WTC11 (cell line): ENCODE data around the gene ARHGAP25. TPM values are rescaled to one million over a fixed set of nuclear protein-coding genes. Genes with fewer than 3 reads are reported as not detected.

Experiments
- ATAC-seq: fragments of 200-7000 bp; cut with Tn5 transposase; 2 replicates; pipeline ENCODE4 v1.10.0; 2021; ENCODE audit warnings: mild to moderate bottlenecking, moderate library complexity
- CTCF ChIA-PET: fragments of 300-600 bp; sonication (Branson Sonifier 250); formaldehyde crosslinking; loops from one replicate; lab custom pipeline; 2021; ENCODE audit warnings: antibody characterized with exemption; lab: Charles Lee
- POLR2A ChIA-PET: fragments of 350-600 bp; sonication (Branson Sonifier 250); formaldehyde crosslinking; loops from one replicate; lab custom pipeline; 2021; ENCODE audit warnings: antibody characterized with exemption; lab: Charles Lee
- DNase-seq: peaks from one replicate; pipeline ENCODE4 v3.0.0; 2021; ENCODE audit warnings: low spot score
- H3K27ac Mint-ChIP-seq: 2 replicates; pipeline ENCODE4 v1.8.0; 2021; ENCODE audit warnings: mixed read lengths
- H3K27me3 Mint-ChIP-seq: 2 replicates; pipeline ENCODE4 v1.8.0; 2021; ENCODE audit warnings: low read depth, mild to moderate bottlenecking, moderate library complexity, mixed read lengths
- H3K36me3 Mint-ChIP-seq: 2 replicates; pipeline ENCODE4 v1.8.0; 2021; ENCODE audit warnings: mixed read lengths
- H3K4me1 Mint-ChIP-seq: 2 replicates; pipeline ENCODE4 v1.8.0; 2022; ENCODE audit warnings: mixed read lengths
- H3K4me3 Mint-ChIP-seq: 2 replicates; pipeline ENCODE4 v1.8.0; 2021; ENCODE audit warnings: mild to moderate bottlenecking, moderate library complexity, mixed read lengths
- H3K9me3 Mint-ChIP-seq: 2 replicates; pipeline ENCODE4 v1.8.0; 2021; ENCODE audit warnings: mixed read lengths
- E2F4 ChIP-seq: sonication (generic); formaldehyde crosslinking; IDR thresholded peaks from 2 replicates; pipeline ENCODE4 v1.8.1; 2022; ENCODE audit warnings: low read depth, mild to moderate bottlenecking, moderate library complexity, missing genetic modification reagents, borderline replicate concordance
- ETV6 ChIP-seq: sonication (generic); formaldehyde crosslinking; IDR thresholded peaks from 2 replicates; pipeline ENCODE4 v1.8.1; 2022; ENCODE audit warnings: mild to moderate bottlenecking, missing genetic modification reagents
- HMGXB4 ChIP-seq: sonication (generic); formaldehyde crosslinking; IDR thresholded peaks from 2 replicates; pipeline ENCODE4 v1.8.1; 2023; ENCODE audit warnings: mild to moderate bottlenecking, moderate library complexity, missing genetic modification reagents
- IRF1 ChIP-seq: sonication (generic); formaldehyde crosslinking; IDR thresholded peaks from 2 replicates; pipeline ENCODE4 v1.8.0; 2023; ENCODE audit warnings: missing genetic modification reagents
- IRF2 ChIP-seq: sonication (generic); formaldehyde crosslinking; IDR thresholded peaks from 2 replicates; pipeline ENCODE4 v1.8.0; 2022; ENCODE audit warnings: low read depth, missing genetic modification reagents, borderline replicate concordance
- KAT7 ChIP-seq: sonication (generic); formaldehyde crosslinking; IDR thresholded peaks from 2 replicates; pipeline ENCODE4 v1.8.1; 2023; ENCODE audit warnings: missing genetic modification reagents, mild to moderate bottlenecking, borderline replicate concordance
- MLX ChIP-seq: sonication (generic); formaldehyde crosslinking; IDR thresholded peaks from 2 replicates; pipeline ENCODE4 v1.8.1; 2023; ENCODE audit warnings: mild to moderate bottlenecking, missing genetic modification reagents, moderate library complexity
- NR2C2 ChIP-seq: sonication (generic); formaldehyde crosslinking; IDR thresholded peaks from 2 replicates; pipeline ENCODE4 v1.8.0; 2022; ENCODE audit warnings: mild to moderate bottlenecking, missing genetic modification reagents
- PRDM15 ChIP-seq: sonication (generic); formaldehyde crosslinking; IDR thresholded peaks from 2 replicates; pipeline ENCODE4 v1.8.0; 2022; ENCODE audit warnings: missing genetic modification reagents
- SMAD3 ChIP-seq: sonication (generic); formaldehyde crosslinking; IDR thresholded peaks from 2 replicates; pipeline ENCODE4 v1.8.0; 2022; ENCODE audit warnings: missing genetic modification reagents, mild to moderate bottlenecking, borderline replicate concordance
- SOX15 ChIP-seq: fragments of 250-450 bp; sonication (Bioruptor Pico); IDR thresholded peaks from 2 replicates; pipeline ENCODE4 v1.9.0; 2021; ENCODE audit warnings: mild to moderate bottlenecking
- TEAD1 ChIP-seq: sonication (generic); formaldehyde crosslinking; IDR thresholded peaks from 2 replicates; pipeline ENCODE4 v1.8.0; 2022; ENCODE audit warnings: mild to moderate bottlenecking, missing genetic modification reagents
- ZBTB43 ChIP-seq: sonication (generic); formaldehyde crosslinking; IDR thresholded peaks from 2 replicates; pipeline ENCODE4 v1.8.1; 2023; ENCODE audit warnings: mild to moderate bottlenecking, missing genetic modification reagents
- ZNF263 ChIP-seq: sonication (generic); formaldehyde crosslinking; IDR thresholded peaks from 2 replicates; pipeline ENCODE4 v1.8.1; 2022; ENCODE audit warnings: low read depth, mild to moderate bottlenecking, moderate library complexity, missing genetic modification reagents
- ZNF425 ChIP-seq: fragments of 250-450 bp; sonication (Bioruptor Pico); conservative IDR thresholded peaks from 2 replicates; pipeline ENCODE4 v1.9.0; 2021; ENCODE audit warnings: mild to moderate bottlenecking
- total RNA-seq: library from RNA; stranded (reverse); gene quantifications from 3 replicates; pipeline ENCODE4 v1.2.3, GENCODE V29; 2021

ARHGAP25 gene
- total RNA-seq, 1 experiment from 2014 or later: 2.9 TPM

- TF ChIP-seq HMGXB4 (CRISPR knock-in tag) (no peak), SOX15 (CRISPR knock-in tag) (no peak), MLX (CRISPR knock-in tag) (no peak), ZBTB43 (CRISPR knock-in tag) (no peak)
- TF ChIP-seq, all 79 proteins: peak for 0
Observed at GRCh38 chr2:68734176-68734575, 435 bp upstream of the ARHGAP25 start (continued).

GRCh38 chr2:68736086-68736485 is 1.5 kb downstream of the ARHGAP25 start:
- Mint-ChIP-seq H3K9me3 (no peaks in the 10 kb centered on the region), H3K27ac (no peak overlapping the region), H3K27me3 (no peaks in the 10 kb centered on the region), H3K4me1 (peaks cover 15% of the 10 kb centered on the region), H3K36me3 (no peaks in the 10 kb centered on the region), H3K4me3 (no peak overlapping the region)
- no peak for TF ChIP-seq IRF1 (CRISPR knock-in tag)
- no peak for TF ChIP-seq ZNF263 (CRISPR knock-in tag)
- no peak for TF ChIP-seq ZNF425 (CRISPR knock-in tag)
- TF ChIP-seq PRDM15 (CRISPR knock-in tag): no peak
- no peak for TF ChIP-seq IRF2 (CRISPR knock-in tag)
- TF ChIP-seq HMGXB4 (CRISPR knock-in tag): no peak
- TF ChIP-seq ETV6 (CRISPR knock-in tag): no peak
- TF ChIP-seq TEAD1 (CRISPR knock-in tag): no peak
- TF ChIP-seq NR2C2: no peak
- TF ChIP-seq SMAD3 (CRISPR knock-in tag): no peak
- TF ChIP-seq KAT7: no peak
- TF ChIP-seq E2F4 (CRISPR knock-in tag): no peak
- CTCF ChIA-PET: interaction anchor here (2.2 kb wide), 1 partner anchor 27 kb away, joined by 8 read pairs; no protein-coding TSS in a partner anchor
- ATAC-seq: no peak
- POLR2A ChIA-PET: no interaction called here
- DNase-seq: no peak
